Measurements from ENCODE around the gene SLC17A3.

DNA sequence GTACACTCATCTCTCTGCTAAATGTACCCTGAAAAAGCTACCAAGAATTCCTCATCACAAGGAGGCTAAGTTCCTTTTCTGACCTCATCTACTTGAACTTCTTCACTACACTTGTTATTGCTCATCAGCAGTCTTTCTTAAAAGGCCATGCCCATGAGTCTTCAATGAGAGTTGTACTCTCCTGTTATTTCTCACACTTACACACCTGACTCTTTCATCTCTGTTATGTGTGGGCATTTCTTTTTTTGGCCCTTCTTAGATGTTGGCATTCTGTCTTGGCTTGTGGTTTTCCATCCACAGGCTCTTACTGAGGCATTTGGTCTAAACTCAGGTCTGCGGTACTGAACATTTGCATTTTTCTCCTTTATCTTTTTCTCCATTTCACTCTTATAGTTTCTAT is 31.5 kb downstream of the SLC17A3 start:
- TF ChIP-seq TAF1 (IDR thresholded peaks at IDR 0.05; ENCODE audit: low read depth, low read length), result no peak
- TF ChIP-seq POLR2A (IDR thresholded peaks at IDR 0.05; ENCODE audit: low read depth, low read length), result no peak

Data from GM12891 (cell line).